Posterior cingulate gyrus (tissue), 11 donors: ENCODE measurements around the gene OR10J4.
A peak's percentile ranks its signal among the peaks of the same experiment; 100 is the strongest.
"Not testable (repeated sequence)": the region's sequence is repeated elsewhere in the genome, so short reads cannot be mapped to it uniquely, and the experiment has no call there.

Source experiments
- DNase-seq, 10 donors: peaks; one replicate each; pipeline versions ENCODE4 v3.0.0 to v3.0.0-alpha.2; 2020 to 2021; ENCODE audit warnings: mixed read lengths in 3 of 10
- intact Hi-C: fragments of 100-400 bp; cut with DNase I; formaldehyde crosslinking; loops from one replicate; pipeline ENCODE4 v1.15.1; 2023

The OR10J4 gene

GRCh38 chr1:159431904-159432303 is at the start of gene OR10J4:
TSS of gene OR10J4 (plus strand) at chr1:159432204.
- DNase-seq, result no peak
- intact Hi-C loops, result no loop called here

- intact Hi-C loops, result no loop called here
- DNase-seq, result no peak
Measured at GRCh38 chr1:159406821-159407220, 25.2 kb upstream of the OR10J4 start.

- intact Hi-C loops, result no loop called here
- DNase-seq, result no peak
Measured at GRCh38 chr1:159408862-159409400, 23.1 kb upstream of the OR10J4 start.

- intact Hi-C loops, result no loop called here
- DNase-seq, result peak in 1 of 10 donors; percentile 58
Measured at GRCh38 chr1:159421821-159422220, 10.2 kb upstream of the OR10J4 start.

GRCh38 chr1:159428536-159428935 is 3.5 kb upstream of the OR10J4 start:
- no peak for DNase-seq
- intact Hi-C loops, result no loop called here

GRCh38 chr1:159429074-159429861 is 2.7 kb upstream of the OR10J4 start:
- intact Hi-C loops, result no loop called here
- no peak for DNase-seq

- intact Hi-C loops, result no loop called here
- DNase-seq, result no peak
Measured at GRCh38 chr1:159430985-159431384, 1.0 kb upstream of the OR10J4 start.

- intact Hi-C loops, result no loop called here
Measured at GRCh38 chr1:159436469-159436868, 4.5 kb downstream of the OR10J4 start.

GRCh38 chr1:159439422-159439821 is 7.4 kb downstream of the OR10J4 start, which contains the start of gene OR10J1:
TSS of gene OR10J1 (plus strand) at chr1:159439722. CDS start at chr1:159439792, 70 bp downstream.
- intact Hi-C loops, result no loop called here
- no peak for DNase-seq

More at GRCh38 chr1:159436469-159436868, 4.5 kb downstream of the OR10J4 start:
- DNase-seq, result no peak

GRCh38 chr1:159441360-159441759 is 9.4 kb downstream of the OR10J4 start:
- DNase-seq, result no peak
- intact Hi-C loops, result no loop called here

- no peak for DNase-seq
- intact Hi-C loops, result no loop called here
Measured at GRCh38 chr1:159442428-159442827, 10.4 kb downstream of the OR10J4 start.

GRCh38 chr1:159443066-159443750 is 11.2 kb downstream of the OR10J4 start:
- no peak for DNase-seq
- intact Hi-C loops, result no loop called here

GRCh38 chr1:159444511-159444910 is 12.5 kb downstream of the OR10J4 start:
- no peak for DNase-seq
- intact Hi-C loops, result no loop called here

GRCh38 chr1:159448181-159448580 is 16.2 kb downstream of the OR10J4 start:
- intact Hi-C loops, result no loop called here
- DNase-seq, result no peak

- peak in 2 of 10 donors; percentile 63 to 75 for DNase-seq
- intact Hi-C loops, result not testable (repeated sequence)
Measured at GRCh38 chr1:159449605-159450004, 17.6 kb downstream of the OR10J4 start.

- no peak for DNase-seq
- intact Hi-C loops, result no loop called here
Measured at GRCh38 chr1:159459551-159459950, 27.5 kb downstream of the OR10J4 start.

GRCh38 chr1:159465191-159465603 is 33.2 kb downstream of the OR10J4 start:
- no peak for DNase-seq
- intact Hi-C loops, result no loop called here

GRCh38 chr1:159468321-159468720 is 36.3 kb downstream of the OR10J4 start:
- DNase-seq, result no peak
- intact Hi-C loops, result no loop called here

GRCh38 chr1:159469921-159470533 is 38.0 kb downstream of the OR10J4 start:
- intact Hi-C loops, result no loop called here
- DNase-seq, result peak in 1 of 10 donors; percentile 59

- intact Hi-C loops, result no loop called here
- DNase-seq, result no peak
Measured at GRCh38 chr1:159473335-159473734, 41.3 kb downstream of the OR10J4 start.

- no peak for DNase-seq
Measured at GRCh38 chr1:159474926-159475325, 42.9 kb downstream of the OR10J4 start.

More at GRCh38 chr1:159474926-159475325, 42.9 kb downstream of the OR10J4 start:
- intact Hi-C loops, result no loop called here
